Fibroblast of the aortic adventitia (primary cell): ENCODE data around the gene TMEM217. TPM values are rescaled to one million over a fixed set of nuclear protein-coding genes. Genes with fewer than 3 reads are reported as not detected.

Source experiments
- DNase-seq: peaks from one replicate; pipeline ENCODE4 v3.0.0-alpha.2; 2010; ENCODE audit warnings: low read depth
- H3K4me3 ChIP-seq: 2 replicates; pipeline ENCODE4 v1.5.1; 2011; ENCODE audit warnings: low read depth, mild to moderate bottlenecking, control low read depth, low read length, moderate library complexity
- total RNA-seq: library from RNA; depleted of rRNA; stranded (reverse); fragments of >200 nt; gene quantifications from 2 replicates; pipeline ENCODE4 v1.2.3, GENCODE V29; 2012; ENCODE audit warnings: low replicate concordance
- TF ChIP-seq, protein P1 (sequence below): IDR thresholded peaks from 2 replicates; pipeline ENCODE4 v1.5.1; 2011; ENCODE audit warnings: mild to moderate bottlenecking, low read length, control low read depth, inconsistent platforms; ENCODE audit not compliant: insufficient read depth

Gene TMEM217
- total RNA-seq, 1 donor: 0.09 TPM

GRCh38 chr6:37288247-37288646, 30.3 kb upstream of the TMEM217 start:
- DNase-seq: no peak
- H3K4me3 ChIP-seq: no peak overlapping the region
- TF ChIP-seq, protein P1, sequence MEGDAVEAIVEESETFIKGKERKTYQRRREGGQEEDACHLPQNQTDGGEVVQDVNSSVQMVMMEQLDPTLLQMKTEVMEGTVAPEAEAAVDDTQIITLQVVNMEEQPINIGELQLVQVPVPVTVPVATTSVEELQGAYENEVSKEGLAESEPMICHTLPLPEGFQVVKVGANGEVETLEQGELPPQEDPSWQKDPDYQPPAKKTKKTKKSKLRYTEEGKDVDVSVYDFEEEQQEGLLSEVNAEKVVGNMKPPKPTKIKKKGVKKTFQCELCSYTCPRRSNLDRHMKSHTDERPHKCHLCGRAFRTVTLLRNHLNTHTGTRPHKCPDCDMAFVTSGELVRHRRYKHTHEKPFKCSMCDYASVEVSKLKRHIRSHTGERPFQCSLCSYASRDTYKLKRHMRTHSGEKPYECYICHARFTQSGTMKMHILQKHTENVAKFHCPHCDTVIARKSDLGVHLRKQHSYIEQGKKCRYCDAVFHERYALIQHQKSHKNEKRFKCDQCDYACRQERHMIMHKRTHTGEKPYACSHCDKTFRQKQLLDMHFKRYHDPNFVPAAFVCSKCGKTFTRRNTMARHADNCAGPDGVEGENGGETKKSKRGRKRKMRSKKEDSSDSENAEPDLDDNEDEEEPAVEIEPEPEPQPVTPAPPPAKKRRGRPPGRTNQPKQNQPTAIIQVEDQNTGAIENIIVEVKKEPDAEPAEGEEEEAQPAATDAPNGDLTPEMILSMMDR: no peak

DNA sequence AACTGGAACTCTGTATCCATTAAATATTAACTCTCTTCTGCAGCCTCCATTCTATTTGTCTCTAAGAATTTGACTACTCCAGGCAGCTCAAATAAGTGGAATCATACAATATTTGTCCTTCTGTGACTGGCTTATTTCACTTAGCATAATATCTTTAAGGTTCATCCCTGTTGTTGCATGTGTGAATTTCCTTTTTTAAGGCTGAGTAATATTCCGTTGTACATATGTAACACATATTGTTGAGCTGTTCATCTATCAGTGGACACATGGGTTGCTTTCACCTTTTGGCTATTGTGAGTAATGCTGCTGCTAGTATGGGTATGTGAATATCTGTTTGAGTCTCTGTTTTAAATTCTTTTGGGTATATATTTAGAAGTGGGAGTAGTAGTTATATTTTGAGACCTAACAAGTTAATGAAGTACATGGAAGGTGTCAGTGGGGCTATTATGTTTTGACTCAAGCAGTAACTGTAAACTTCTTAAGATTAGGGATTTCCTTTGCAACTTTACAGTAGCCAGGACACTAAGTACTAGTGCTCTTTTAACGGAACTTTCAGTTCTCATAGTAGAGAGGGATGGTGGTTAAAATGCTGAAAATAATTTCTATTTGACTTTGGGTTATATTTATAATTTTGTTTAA, 29.7 kb upstream of the TMEM217 start:
- DNase-seq: no peak
- H3K4me3 ChIP-seq: no peak overlapping the region
- TF ChIP-seq, protein P1: no peak

DNA sequence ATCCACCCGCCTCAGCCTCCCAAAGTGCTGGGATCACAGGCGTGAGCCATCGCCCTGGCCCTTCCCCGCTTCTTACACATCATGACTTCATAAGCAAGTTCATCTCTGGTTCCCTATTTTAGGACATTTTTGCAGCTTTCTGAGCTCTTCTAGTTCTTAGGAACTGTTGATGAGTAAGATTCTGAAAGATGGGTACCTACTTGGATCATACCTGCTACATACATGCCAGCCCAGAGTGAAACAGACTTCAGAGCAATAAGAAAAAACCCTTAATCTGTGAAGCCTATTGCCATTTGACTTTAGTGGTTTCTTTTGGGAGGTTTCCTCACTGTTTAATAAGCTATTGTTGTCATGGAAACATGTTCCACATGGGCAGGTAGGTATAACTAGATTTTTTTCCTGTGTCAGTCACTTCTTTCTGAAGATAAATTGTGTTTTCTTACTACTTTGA, 27.9 kb upstream of the TMEM217 start:
- TF ChIP-seq, protein P1: no peak
- no peak for DNase-seq

DNA sequence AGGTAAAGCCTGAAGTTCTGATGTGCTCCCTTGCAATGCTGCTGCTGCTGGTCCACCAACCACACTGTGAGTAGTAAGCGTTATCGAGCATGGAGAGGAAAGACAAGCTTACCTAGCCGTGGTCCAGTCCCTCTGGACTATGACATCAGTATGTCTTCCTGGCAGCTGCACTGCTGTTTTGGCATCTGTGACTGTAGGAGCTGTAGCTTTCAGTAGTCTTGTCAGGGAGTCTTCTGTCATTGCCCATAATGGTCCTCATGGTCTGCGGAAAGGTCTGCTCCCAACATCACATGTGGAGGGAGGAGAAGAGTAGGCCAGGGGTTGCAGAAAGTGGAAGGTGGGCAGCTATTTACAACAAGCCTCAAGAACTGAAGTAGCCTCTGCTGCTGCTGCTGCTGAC, 26.8 kb upstream of the TMEM217 start:
- DNase-seq: no peak

More for the DNA sequence above, 27.9 kb upstream of the TMEM217 start:
- H3K4me3 ChIP-seq: no peak overlapping the region

DNA sequence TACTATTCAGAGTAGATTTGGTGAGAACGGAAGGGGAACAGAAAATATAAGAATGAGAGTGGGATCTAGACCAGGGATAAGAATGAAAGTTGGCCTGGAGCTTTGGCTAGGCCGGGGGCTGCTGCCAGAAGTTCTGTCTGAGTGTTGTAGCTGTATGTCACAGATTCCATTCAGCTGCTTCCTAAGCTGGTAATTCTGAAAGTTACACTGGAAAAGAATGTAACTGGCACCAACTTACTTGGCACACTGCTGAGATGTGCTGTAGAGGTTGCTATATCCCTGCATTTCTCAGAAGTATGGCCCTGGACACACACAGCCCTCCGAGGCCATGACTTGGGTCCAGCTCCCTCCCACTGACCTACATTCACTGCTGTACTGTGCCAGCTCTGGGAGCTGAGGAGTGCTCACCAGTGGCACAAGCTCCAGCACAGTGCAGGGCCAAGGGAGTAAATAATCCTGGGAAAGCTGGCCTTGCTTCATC, 25.8 kb upstream of the TMEM217 start:
- peak; percentile 64 for DNase-seq
- no peak overlapping the region for H3K4me3 ChIP-seq
- TF ChIP-seq, protein P1: no peak

More for the DNA sequence above, 26.8 kb upstream of the TMEM217 start:
- TF ChIP-seq, protein P1: no peak
- no peak overlapping the region for H3K4me3 ChIP-seq

GRCh38 chr6:37283268-37283667, 25.3 kb upstream of the TMEM217 start:
- no peak for DNase-seq

More at GRCh38 chr6:37283268-37283667, 25.3 kb upstream of the TMEM217 start:
- H3K4me3 ChIP-seq: no peak overlapping the region
- TF ChIP-seq, protein P1: no peak
